Hepatic stellate cell (primary cell): Measurements from ENCODE around the gene BAD.
"Not testable (repeated sequence)": the region's sequence is repeated elsewhere in the genome, so short reads cannot be mapped to it uniquely, and the experiment has no call there.

Source experiments
- DNase-seq: peaks from one replicate; pipeline ENCODE4 v3.0.0; 2011; ENCODE audit warnings: low spot score

The BAD gene

GRCh38 chr11:64256300-64256699 lies 28.2 kb downstream of the BAD start:
- DNase-seq: no peak

GRCh38 chr11:64255135-64256128 lies 29.0 kb downstream of the BAD start:
- DNase-seq: no peak

GRCh38 chr11:64254326-64254725 lies 30.1 kb downstream of the BAD start:
- DNase-seq: no peak

- peak; percentile 61 for DNase-seq
These were observed 31.0 kb downstream of the BAD start for GRCh38 chr11:64253481-64253880.

- no peak for DNase-seq
These were observed 31.4 kb downstream of the BAD start for GRCh38 chr11:64253043-64253442.

GRCh38 chr11:64252003-64252872 lies 32.2 kb downstream of the BAD start:
- peak; percentile 85 for DNase-seq

GRCh38 chr11:64251753-64252002 lies 32.8 kb downstream of the BAD start:
- no peak for DNase-seq

- DNase-seq: peak; percentile 84
These were observed 33.3 kb downstream of the BAD start, which contains the start of gene PLCB3 for GRCh38 chr11:64251016-64251752. Gene PLCB3, plus strand, starts transcription at chr11:64251530. Its CDS starts 120 bp downstream, at chr11:64251650.

GRCh38 chr11:64250415-64251015 lies 34.0 kb downstream of the BAD start:
- DNase-seq: peak; percentile 44

- DNase-seq: no peak
These were observed 34.7 kb downstream of the BAD start for GRCh38 chr11:64249563-64250414.

GRCh38 chr11:64249038-64249437 lies 35.4 kb downstream of the BAD start:
- no peak for DNase-seq

- no peak for DNase-seq
These were observed 35.9 kb downstream of the BAD start for GRCh38 chr11:64248578-64248977.

GRCh38 chr11:64247729-64248531 lies 36.5 kb downstream of the BAD start:
- DNase-seq: no peak

GRCh38 chr11:64246871-64247728 lies 37.4 kb downstream of the BAD start, which contains the start of gene PPP1R14B:
Gene PPP1R14B, minus strand, starts transcription at chr11:64246943. Its CDS starts 270 bp downstream, at chr11:64246673.
- DNase-seq: peak; percentile 96

GRCh38 chr11:64246621-64246870 lies 37.9 kb downstream of the BAD start:
- DNase-seq: not testable (repeated sequence)

- peak; percentile 96 for DNase-seq
These were observed 38.5 kb downstream of the BAD start for GRCh38 chr11:64245797-64246620.

- DNase-seq: no peak
These were observed 39.1 kb downstream of the BAD start for GRCh38 chr11:64245401-64245796.

- DNase-seq: no peak
These were observed 39.5 kb downstream of the BAD start for GRCh38 chr11:64244966-64245365.
